NCI-H2227 treated with DMSO at 0.1 percent for 48 hours (cell line): ENCODE results near the gene MCCC2.
"Not testable (repeated sequence)": the region's sequence is repeated elsewhere in the genome, so short reads cannot be mapped to it uniquely, and the experiment has no call there.

Source experiments
- DNase-seq: peaks from one replicate; lab custom pipeline; 2025; lab: John Stamatoyannopoulos, UW

Gene MCCC2

GRCh38 chr5:71586941-71587765 is at the start of gene MCCC2:
TSS of gene MCCC2 (plus strand) at chr5:71587340. CDS start at chr5:71587426, 86 bp downstream.
- peak; percentile 79 for DNase-seq

GRCh38 chr5:71537687-71538086 is 49.5 kb upstream of the MCCC2 start:
- DNase-seq: no peak

- not testable (repeated sequence) for DNase-seq
These were observed 36.3 kb upstream of the MCCC2 start for GRCh38 chr5:71550885-71551284.

GRCh38 chr5:71551582-71551981 is 35.6 kb upstream of the MCCC2 start:
- DNase-seq: not testable (repeated sequence)

GRCh38 chr5:71552026-71552749 is 35.0 kb upstream of the MCCC2 start:
- not testable (repeated sequence) for DNase-seq

GRCh38 chr5:71563161-71563560 is 24.0 kb upstream of the MCCC2 start:
- no peak for DNase-seq

GRCh38 chr5:71564895-71565294 is 22.2 kb upstream of the MCCC2 start:
- DNase-seq: no peak

- peak; percentile 27 for DNase-seq
These were observed 17.2 kb upstream of the MCCC2 start for GRCh38 chr5:71569748-71570509.

GRCh38 chr5:71571811-71572210 is 15.3 kb upstream of the MCCC2 start:
- DNase-seq: not testable (repeated sequence)

- no peak for DNase-seq
These were observed 13.5 kb upstream of the MCCC2 start for GRCh38 chr5:71573591-71573990.

GRCh38 chr5:71575588-71575987 is 11.6 kb upstream of the MCCC2 start:
- DNase-seq: not testable (repeated sequence)

- no peak for DNase-seq
These were observed 10.9 kb upstream of the MCCC2 start for GRCh38 chr5:71576241-71576640.

GRCh38 chr5:71577839-71578238 is 9.3 kb upstream of the MCCC2 start:
- DNase-seq: not testable (repeated sequence)

- no peak for DNase-seq
These were observed 4.1 kb upstream of the MCCC2 start for GRCh38 chr5:71582945-71583584.

GRCh38 chr5:71586052-71586940 is 844 bp upstream of the MCCC2 start:
- peak; percentile 77 for DNase-seq

GRCh38 chr5:71587766-71588532 is 809 bp downstream of the MCCC2 start:
- no peak for DNase-seq

- DNase-seq: no peak
These were observed 1.4 kb downstream of the MCCC2 start for GRCh38 chr5:71588533-71588885.

GRCh38 chr5:71589903-71590302 is 2.8 kb downstream of the MCCC2 start:
- DNase-seq: peak; percentile 2

GRCh38 chr5:71591100-71591499 is 4.0 kb downstream of the MCCC2 start:
- no peak for DNase-seq

- no peak for DNase-seq
These were observed 9.0 kb downstream of the MCCC2 start for GRCh38 chr5:71596169-71596568.
